Tibial nerve (tissue), 4 donors: ENCODE results near the gene UBR4. TPM values are rescaled to one million over a fixed set of nuclear protein-coding genes. Genes with fewer than 3 reads are reported as not detected.
"Not testable (repeated sequence)": the region's sequence is repeated elsewhere in the genome, so short reads cannot be mapped to it uniquely, and the experiment has no call there.

Experiments used
- DNase-seq, 2 donors: peaks; one replicate each; pipeline ENCODE4 v3.0.0-alpha.2; 2019; ENCODE audit warnings: low spot score in 2 of 2
- H3K27ac ChIP-seq, 4 donors: fragments of 200-600 bp; sonication (generic) in 3 of 4; one replicate each; pipeline ENCODE4 v1.5.1; 2017 to 2019; ENCODE audit warnings: mild to moderate bottlenecking in 1 of 4
- H3K27me3 ChIP-seq, 2 donors: fragments of 200-600 bp; sonication (generic) in 1 of 2; one replicate each; pipeline versions ENCODE4 v1.5.1 to v1.6.0; 2017 to 2019
- H3K36me3 ChIP-seq, 3 donors: fragments of 200-600 bp; sonication (generic); one replicate each; pipeline ENCODE4 v1.5.1; 2018 to 2019
- H3K4me1 ChIP-seq, 4 donors: fragments of 200-600 bp; sonication (generic) in 3 of 4; one replicate each; pipeline ENCODE4 v1.5.1; 2017 to 2019
- H3K4me3 ChIP-seq, 4 donors: fragments of 200-600 bp; sonication (generic) in 3 of 4; one replicate each; pipeline ENCODE4 v1.5.1; 2017 to 2019; ENCODE audit warnings: mild to moderate bottlenecking in 1 of 4, moderate library complexity in 1 of 4
- H3K9me3 ChIP-seq, 4 donors: fragments of 200-600 bp; sonication (generic) in 3 of 4; one replicate each; pipeline ENCODE4 v1.5.1; 2017 to 2019
- CTCF ChIP-seq, 5 experiments: fragments of 200-600 bp in 3 of 5; fragments of 450-650 bp in 2 of 5; sonication (generic) in 3 of 5; IDR thresholded peaks; one replicate each; pipeline ENCODE4 v1.5.1; 2016 to 2019; ENCODE audit warnings: antibody characterized with exemption in 5 of 5, mild to moderate bottlenecking in 3 of 5, moderate library complexity in 2 of 5
- EP300 ChIP-seq, 2 donors: sonication (generic); formaldehyde crosslinking; IDR thresholded peaks; one replicate each; pipeline ENCODE4 v1.6.1; 2017; ENCODE audit warnings: antibody characterized with exemption in 2 of 2, mild to moderate bottlenecking in 1 of 2
- POLR2A ChIP-seq, 2 donors: fragments of 450-650 bp; IDR thresholded peaks; one replicate each; pipeline ENCODE4 v1.6.1; 2017; ENCODE audit warnings: antibody characterized with exemption in 2 of 2, mild to moderate bottlenecking in 2 of 2, moderate library complexity in 2 of 2
- WGBS, 2 donors: methylation state at CpG; one replicate each; pipeline ENCODE4 v1.1.5; 2018; 5-methylcytosine and 5-hydroxymethylcytosine counted together
- total RNA-seq, 4 donors: library from RNA; depleted of rRNA; stranded (reverse); fragments of >200 nt; gene quantifications; one replicate each; pipeline ENCODE4 v1.1.0, GENCODE V29; 2016

UBR4 gene
- total RNA-seq, 4 donors from 2014 or later, result 107 to 190 (median 142) TPM

- Histone ChIP-seq H3K9me3 (no peaks in the 10 kb centered on the region), H3K4me1 (no peaks in the 10 kb centered on the region), H3K36me3 (peaks cover 1 to 94% (median 33%) of the 10 kb centered on the region in 3 donors), H3K27ac (no peak overlapping the region), H3K27me3 (no peaks in the 10 kb centered on the region), H3K4me3 (no peak overlapping the region)
- TF ChIP-seq EP300 (IDR thresholded peaks at IDR 0.05) (no peak), CTCF (IDR thresholded peaks at IDR 0.05) (no peak), POLR2A (IDR thresholded peaks at IDR 0.05) (no peak)
- 97 to 99% methylated on average over 5 of the region's 5 CpGs for WGBS, 2 donors
- no peak for DNase-seq
Measured at GRCh38 chr1:19182223-19182622, 27.8 kb downstream of the UBR4 start.

- 85 to 93% methylated on average over 8 of the region's 8 CpGs for WGBS, 2 donors
- not testable (repeated sequence) for H3K27me3 ChIP-seq, H3K9me3 ChIP-seq, H3K4me1 ChIP-seq, DNase-seq, H3K27ac ChIP-seq, H3K4me3 ChIP-seq
- H3K36me3 ChIP-seq, result peaks cover 0 to 94% (median 22%) of the 10 kb centered on the region in 3 donors
Measured at GRCh38 chr1:19180265-19180657, 29.8 kb downstream of the UBR4 start.

GRCh38 chr1:19179597-19180264 lies 30.3 kb downstream of the UBR4 start:
- Histone ChIP-seq H3K27ac (no peak overlapping the region), H3K9me3 (no peaks in the 10 kb centered on the region), H3K36me3 (peaks cover 0 to 94% (median 22%) of the 10 kb centered on the region in 3 donors), H3K27me3 (no peaks in the 10 kb centered on the region), H3K4me3 (no peak overlapping the region), H3K4me1 (no peaks in the 10 kb centered on the region)
- WGBS, 2 donors, result 83 to 93% methylated on average over 8 of the region's 8 CpGs
- TF ChIP-seq CTCF (IDR thresholded peaks at IDR 0.05) (peak in 1 of 5 experiments; percentile 10), EP300 (IDR thresholded peaks at IDR 0.05) (no peak)
- DNase-seq, result no peak

- TF ChIP-seq EP300 (IDR thresholded peaks at IDR 0.05) (no peak), POLR2A (IDR thresholded peaks at IDR 0.05) (no peak), CTCF (IDR thresholded peaks at IDR 0.05) (no peak)
- DNase-seq, result no peak
- no peaks in the 10 kb centered on the region for H3K9me3 ChIP-seq
- no peak overlapping the region for H3K4me3 ChIP-seq
- H3K27me3 ChIP-seq, result no peaks in the 10 kb centered on the region
- no peak overlapping the region for H3K27ac ChIP-seq
- peaks cover 0 to 96% (median 20%) of the 10 kb centered on the region in 3 donors for H3K36me3 ChIP-seq
- WGBS, 2 donors, result 59 to 70% methylated on average over 5 of the region's 5 CpGs
- no peaks in the 10 kb centered on the region for H3K4me1 ChIP-seq
Measured at GRCh38 chr1:19178734-19179398, 31.2 kb downstream of the UBR4 start.

- H3K27ac ChIP-seq, result no peak overlapping the region
- TF ChIP-seq CTCF (IDR thresholded peaks at IDR 0.05) (no peak), EP300 (IDR thresholded peaks at IDR 0.05) (no peak), POLR2A (IDR thresholded peaks at IDR 0.05) (no peak)
- H3K4me3 ChIP-seq, result no peak overlapping the region
- no peak for DNase-seq
- no peaks in the 10 kb centered on the region for H3K4me1 ChIP-seq
- H3K36me3 ChIP-seq, result peaks cover 1 to 96% (median 9%) of the 10 kb centered on the region in 3 donors
- H3K27me3 ChIP-seq, result no peaks in the 10 kb centered on the region
- 67 to 72% methylated on average over 2 of the region's 2 CpGs for WGBS, 2 donors
- no peaks in the 10 kb centered on the region for H3K9me3 ChIP-seq
Measured at GRCh38 chr1:19177811-19178210, 32.3 kb downstream of the UBR4 start.
